OCI-LY1 (cell line): ENCODE data around the gene EFR3B.

ENCODE experiments used
- CTCF ChIP-seq: fragments of 200-600 bp; sonication (generic), shearing (Covaris generic); IDR thresholded peaks from 2 replicates; pipeline ENCODE4 v1.5.1; 2017; ENCODE audit warnings: mild to moderate bottlenecking, antibody characterized with exemption, low read length, moderate library complexity, mixed read lengths
- EZH2 ChIP-seq: fragments of 200-600 bp; sonication (generic), shearing (Covaris generic); IDR thresholded peaks from 2 replicates; pipeline ENCODE4 v1.8.0; 2017; ENCODE audit warnings: borderline replicate concordance, mixed run types, mild to moderate bottlenecking, antibody characterized with exemption, low read length, moderate library complexity, mixed read lengths

GRCh38 chr2:25009954-25010353, 31.9 kb upstream of the EFR3B start:
- TF ChIP-seq CTCF, result no peak
- TF ChIP-seq EZH2, result no peak
